HL-60 (cell line): ENCODE measurements around the gene AVEN.
"Not testable (repeated sequence)": the region's sequence is repeated elsewhere in the genome, so short reads cannot be mapped to it uniquely, and the experiment has no call there.

Experiments used
- DNase-seq, 2 experiments: peaks; one replicate each; pipeline ENCODE4 v3.0.0-alpha.2; 2010 to 2020; ENCODE audit warnings: low read depth in 1 of 2, low spot score in 1 of 2
- H3K27ac ChIP-seq: fragments of 250-450 bp; sonication (Bioruptor Pico); replicated peaks from 2 replicates; pipeline ENCODE4 v1.5.1; 2020; ENCODE audit warnings: mild to moderate bottlenecking, moderate library complexity
- H3K27me3 ChIP-seq: fragments of 250-450 bp; sonication (Bioruptor Pico); 2 replicates; pipeline ENCODE4 v1.5.1; 2021; ENCODE audit warnings: mild to moderate bottlenecking, moderate library complexity; ENCODE audit not compliant: insufficient read depth, poor library complexity, severe bottlenecking
- H3K4me3 ChIP-seq: replicated peaks from 2 replicates; pipeline ENCODE4 v1.5.1; 2011; ENCODE audit warnings: mild to moderate bottlenecking, control low read depth, low read length; ENCODE audit not compliant: insufficient read depth
- GABPA ChIP-seq: IDR thresholded peaks from 2 replicates; pipeline ENCODE4 v1.6.1; 2012; ENCODE audit warnings: low read depth
- POLR2AphosphoS5 ChIP-seq: IDR thresholded peaks from 2 replicates; pipeline ENCODE4 v1.6.1; 2012; ENCODE audit warnings: low read depth
- SPI1 ChIP-seq: IDR thresholded peaks from 2 replicates; pipeline ENCODE4 v1.6.1; 2012; ENCODE audit warnings: low read depth, mild to moderate bottlenecking, borderline replicate concordance
- TF ChIP-seq, protein P1 (sequence below): IDR thresholded peaks from one replicate; pipeline ENCODE4 v1.5.1; 2011; ENCODE audit warnings: low read length, control low read depth, inconsistent platforms; ENCODE audit not compliant: insufficient read depth
- TF ChIP-seq, protein P2 (sequence below): IDR thresholded peaks from 2 replicates; pipeline ENCODE4 v1.6.1; 2012; ENCODE audit warnings: low read depth; ENCODE audit not compliant: insufficient replicate concordance

Gene AVEN

GRCh38 chr15:34056911-34057310 is 17.9 kb upstream of the AVEN start:
- no peak overlapping the region for H3K4me3 ChIP-seq
- no peaks in the 10 kb centered on the region for H3K27me3 ChIP-seq
- no peak for DNase-seq
- TF ChIP-seq, protein P1, sequence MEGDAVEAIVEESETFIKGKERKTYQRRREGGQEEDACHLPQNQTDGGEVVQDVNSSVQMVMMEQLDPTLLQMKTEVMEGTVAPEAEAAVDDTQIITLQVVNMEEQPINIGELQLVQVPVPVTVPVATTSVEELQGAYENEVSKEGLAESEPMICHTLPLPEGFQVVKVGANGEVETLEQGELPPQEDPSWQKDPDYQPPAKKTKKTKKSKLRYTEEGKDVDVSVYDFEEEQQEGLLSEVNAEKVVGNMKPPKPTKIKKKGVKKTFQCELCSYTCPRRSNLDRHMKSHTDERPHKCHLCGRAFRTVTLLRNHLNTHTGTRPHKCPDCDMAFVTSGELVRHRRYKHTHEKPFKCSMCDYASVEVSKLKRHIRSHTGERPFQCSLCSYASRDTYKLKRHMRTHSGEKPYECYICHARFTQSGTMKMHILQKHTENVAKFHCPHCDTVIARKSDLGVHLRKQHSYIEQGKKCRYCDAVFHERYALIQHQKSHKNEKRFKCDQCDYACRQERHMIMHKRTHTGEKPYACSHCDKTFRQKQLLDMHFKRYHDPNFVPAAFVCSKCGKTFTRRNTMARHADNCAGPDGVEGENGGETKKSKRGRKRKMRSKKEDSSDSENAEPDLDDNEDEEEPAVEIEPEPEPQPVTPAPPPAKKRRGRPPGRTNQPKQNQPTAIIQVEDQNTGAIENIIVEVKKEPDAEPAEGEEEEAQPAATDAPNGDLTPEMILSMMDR: no peak
- no peak for TF ChIP-seq POLR2AphosphoS5
- TF ChIP-seq GABPA: no peak
- TF ChIP-seq SPI1: no peak
- TF ChIP-seq, protein P2, sequence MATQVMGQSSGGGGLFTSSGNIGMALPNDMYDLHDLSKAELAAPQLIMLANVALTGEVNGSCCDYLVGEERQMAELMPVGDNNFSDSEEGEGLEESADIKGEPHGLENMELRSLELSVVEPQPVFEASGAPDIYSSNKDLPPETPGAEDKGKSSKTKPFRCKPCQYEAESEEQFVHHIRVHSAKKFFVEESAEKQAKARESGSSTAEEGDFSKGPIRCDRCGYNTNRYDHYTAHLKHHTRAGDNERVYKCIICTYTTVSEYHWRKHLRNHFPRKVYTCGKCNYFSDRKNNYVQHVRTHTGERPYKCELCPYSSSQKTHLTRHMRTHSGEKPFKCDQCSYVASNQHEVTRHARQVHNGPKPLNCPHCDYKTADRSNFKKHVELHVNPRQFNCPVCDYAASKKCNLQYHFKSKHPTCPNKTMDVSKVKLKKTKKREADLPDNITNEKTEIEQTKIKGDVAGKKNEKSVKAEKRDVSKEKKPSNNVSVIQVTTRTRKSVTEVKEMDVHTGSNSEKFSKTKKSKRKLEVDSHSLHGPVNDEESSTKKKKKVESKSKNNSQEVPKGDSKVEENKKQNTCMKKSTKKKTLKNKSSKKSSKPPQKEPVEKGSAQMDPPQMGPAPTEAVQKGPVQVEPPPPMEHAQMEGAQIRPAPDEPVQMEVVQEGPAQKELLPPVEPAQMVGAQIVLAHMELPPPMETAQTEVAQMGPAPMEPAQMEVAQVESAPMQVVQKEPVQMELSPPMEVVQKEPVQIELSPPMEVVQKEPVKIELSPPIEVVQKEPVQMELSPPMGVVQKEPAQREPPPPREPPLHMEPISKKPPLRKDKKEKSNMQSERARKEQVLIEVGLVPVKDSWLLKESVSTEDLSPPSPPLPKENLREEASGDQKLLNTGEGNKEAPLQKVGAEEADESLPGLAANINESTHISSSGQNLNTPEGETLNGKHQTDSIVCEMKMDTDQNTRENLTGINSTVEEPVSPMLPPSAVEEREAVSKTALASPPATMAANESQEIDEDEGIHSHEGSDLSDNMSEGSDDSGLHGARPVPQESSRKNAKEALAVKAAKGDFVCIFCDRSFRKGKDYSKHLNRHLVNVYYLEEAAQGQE: no peak
- H3K27ac ChIP-seq: no peak overlapping the region

- no peak overlapping the region for H3K27ac ChIP-seq
- H3K27me3 ChIP-seq: no peaks in the 10 kb centered on the region
- TF ChIP-seq GABPA (no peak), POLR2AphosphoS5 (no peak), SPI1 (no peak)
- TF ChIP-seq, protein P1: no peak
- TF ChIP-seq, protein P2: no peak
- no peak overlapping the region for H3K4me3 ChIP-seq
- no peak for DNase-seq
These were observed 17.0 kb upstream of the AVEN start for GRCh38 chr15:34055868-34056595.

DNA sequence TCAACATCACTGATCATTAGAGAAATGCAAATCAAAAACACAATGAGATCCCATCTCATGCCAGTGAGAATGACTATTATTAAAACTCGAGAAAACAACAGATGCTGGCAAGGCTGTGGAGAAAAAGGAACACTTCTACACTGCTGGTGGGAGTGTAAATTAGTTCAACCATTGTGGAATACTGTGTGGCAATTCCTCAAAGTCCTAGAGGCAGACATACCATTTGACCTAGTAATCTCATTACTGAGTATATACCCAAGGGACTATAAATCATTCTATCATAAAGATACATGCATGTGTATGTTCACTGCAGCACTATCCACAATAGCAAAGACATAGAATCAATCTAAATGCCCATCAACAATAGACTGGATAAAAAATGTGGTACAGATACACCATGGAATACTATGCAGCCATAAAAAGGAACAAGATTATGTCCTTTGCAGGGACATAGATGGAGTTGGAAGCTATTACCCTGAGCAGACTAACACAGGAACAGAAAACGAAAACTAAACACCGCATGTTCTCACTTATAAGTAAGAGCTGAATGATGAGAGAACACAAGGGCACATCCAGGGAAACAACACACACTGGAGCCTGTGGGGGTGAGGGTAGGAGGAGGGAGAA is 15.2 kb upstream of the AVEN start:
- no peaks in the 10 kb centered on the region for H3K27me3 ChIP-seq
- no peak for DNase-seq
- no peak overlapping the region for H3K27ac ChIP-seq
- TF ChIP-seq GABPA (no peak), POLR2AphosphoS5 (no peak), SPI1 (no peak)
- TF ChIP-seq, protein P2: no peak
- TF ChIP-seq, protein P1: no peak
- no peak overlapping the region for H3K4me3 ChIP-seq

DNA sequence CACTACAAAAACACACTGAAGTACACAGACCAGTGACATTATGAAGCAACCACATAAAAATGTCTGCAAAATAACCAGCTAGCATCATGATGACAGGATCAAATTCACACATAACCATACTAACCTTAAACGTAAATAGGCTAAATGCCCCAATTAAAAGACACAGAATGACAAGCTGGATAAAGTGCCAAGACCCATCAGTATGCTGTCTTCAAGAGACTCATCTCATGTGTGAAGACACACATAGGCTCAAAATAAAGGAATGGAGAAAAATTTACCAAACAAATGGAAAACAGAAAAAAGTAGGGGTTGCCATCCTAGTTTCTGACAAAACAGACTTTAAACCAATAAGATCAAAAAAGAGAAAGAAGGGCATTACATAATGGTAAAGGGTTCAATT is 11.4 kb upstream of the AVEN start:
- not testable (repeated sequence) for H3K27ac ChIP-seq, DNase-seq, H3K4me3 ChIP-seq, H3K27me3 ChIP-seq
